HepG2 (cell line): ENCODE measurements around the gene PIP5K1A. TPM values are rescaled to one million over a fixed set of nuclear protein-coding genes. Genes with fewer than 3 reads are reported as not detected.

Source experiments
- ATAC-seq: fragments of 200-7000 bp; cut with Tn5 transposase; 3 replicates; pipeline ENCODE4 v1.9.1; 2020; ENCODE audit warnings: mild to moderate bottlenecking, moderate library complexity
- BruUV-seq: library from RNA; stranded (reverse); fragments of 400-500 nt; replicated peaks from 2 replicates; lab custom pipeline; 2021; lab: Mats Ljungman, UMichigan
- CTCF ChIA-PET: fragments of 300-600 bp; formaldehyde crosslinking; extraction: SDS; loops from one replicate; lab custom pipeline; 2021; ENCODE audit warnings: low total read pairs, inconsistent platforms, low intra/inter-chr PET ratio; lab: Yijun Ruan, JAX
- POLR2A ChIA-PET: fragments of 350-600 bp; sonication (Branson Sonifier 250); formaldehyde crosslinking; loops from one replicate; lab custom pipeline; 2020; ENCODE audit warnings: antibody characterized with exemption, inconsistent platforms; lab: Yijun Ruan, JAX
- DNase-seq: peaks from one replicate; pipeline ENCODE4 v3.0.0-alpha.2; 2015; ENCODE audit warnings: low spot score
- FAIRE-seq: peaks from 3 replicates; lab custom pipeline; 2011; peaks lifted over from hg19 to GRCh38; lab: Jason Lieb, UNC
- H2AFZ ChIP-seq: one replicate; pipeline ENCODE4 v1.6.1; 2011; ENCODE audit warnings: low read length, inconsistent platforms
- H3K27ac ChIP-seq: fragments of 300-600 bp; 3 replicates; pipeline ENCODE4 v1.8.0; 2011; ENCODE audit warnings: mixed run types, mild to moderate bottlenecking, mixed read lengths, low read length, inconsistent platforms; ENCODE audit not compliant: insufficient read depth; ENCODE audit errors: extremely low read length
- H3K27me3 ChIP-seq, 2 experiments: fragments of 200-600 bp in 1 of 2; 2 replicates in 1 of 2; 3 replicates in 1 of 2; pipeline versions ENCODE4 v1.6.0 to v1.8.0; 2011; ENCODE audit warnings: low read length in 2 of 2, mild to moderate bottlenecking in 2 of 2, moderate library complexity in 2 of 2, inconsistent platforms in 1 of 2; ENCODE audit not compliant: insufficient read depth in 2 of 2, control insufficient read depth in 1 of 2
- H3K36me3 ChIP-seq, 2 experiments: fragments of 200-600 bp in 1 of 2; replicated peaks in 1 of 2; 2 replicates in 1 of 2; 3 replicates in 1 of 2; pipeline versions ENCODE4 v1.5.1 to v1.8.0; 2011; ENCODE audit warnings: low read length in 2 of 2, inconsistent platforms in 1 of 2; ENCODE audit not compliant: insufficient read depth in 2 of 2, control insufficient read depth in 1 of 2
- H3K4me1 ChIP-seq: 2 replicates; pipeline ENCODE4 v1.5.1; 2012; ENCODE audit warnings: low read length, inconsistent platforms; ENCODE audit not compliant: insufficient read depth
- H3K4me2 ChIP-seq: 2 replicates; pipeline ENCODE4 v1.6.0; 2011; ENCODE audit warnings: low read depth, low read length, inconsistent platforms
- H3K4me3 ChIP-seq, 3 experiments: fragments of 200-600 bp in 1 of 3; sonication (generic), shearing (Covaris generic) in 1 of 3; replicated peaks in 1 of 3; 2 replicates each; pipeline ENCODE4 v1.5.1; 2011 to 2016; ENCODE audit warnings: low read length in 3 of 3, inconsistent platforms in 2 of 3, low read depth in 2 of 3, mild to moderate bottlenecking in 2 of 3, control low read depth in 1 of 3, mixed read lengths in 1 of 3; ENCODE audit not compliant: insufficient read depth in 1 of 3
- H3K79me2 ChIP-seq: one replicate; pipeline ENCODE4 v1.6.1; 2011; ENCODE audit warnings: low read length, inconsistent platforms; ENCODE audit not compliant: insufficient read depth
- H3K9ac ChIP-seq: 2 replicates; pipeline ENCODE4 v1.6.0; 2011; ENCODE audit warnings: mild to moderate bottlenecking, low read depth, low read length, inconsistent platforms; ENCODE audit not compliant: insufficient read depth
- H3K9me3 ChIP-seq: 2 replicates; pipeline ENCODE4 v1.5.1; 2012; ENCODE audit warnings: mild to moderate bottlenecking, low read length
- H4K20me1 ChIP-seq: 2 replicates; pipeline ENCODE4 v1.6.0; 2011; ENCODE audit warnings: inconsistent platforms, mild to moderate bottlenecking, low read length, moderate library complexity; ENCODE audit not compliant: insufficient read depth
- BRD4 ChIP-seq: sonication (generic); formaldehyde crosslinking; IDR thresholded peaks from 2 replicates; pipeline ENCODE4 v1.4.0; 2020; ENCODE audit warnings: missing genetic modification reagents
- FIP1L1 ChIP-seq: fragments of 200-400 bp; formaldehyde crosslinking; IDR thresholded peaks from 2 replicates; pipeline ENCODE4 v1.6.1; 2018; ENCODE audit warnings: low read depth, mild to moderate bottlenecking, low read length, moderate library complexity, borderline replicate concordance; ENCODE audit not compliant: insufficient read depth
- GZF1 ChIP-seq: sonication (generic); formaldehyde crosslinking; IDR thresholded peaks from 2 replicates; pipeline ENCODE4 v1.5.1; 2020; ENCODE audit warnings: mild to moderate bottlenecking, missing genetic modification reagents
- HNRNPUL1 ChIP-seq: fragments of 200-400 bp; formaldehyde crosslinking; IDR thresholded peaks from 2 replicates; pipeline ENCODE4 v1.6.1; 2017; ENCODE audit warnings: low read depth, mild to moderate bottlenecking, low read length, moderate library complexity
- KDM4B ChIP-seq: sonication (generic); formaldehyde crosslinking; IDR thresholded peaks from 2 replicates; pipeline ENCODE4 v1.4.0; 2020; ENCODE audit warnings: missing genetic modification reagents
- MIXL1 ChIP-seq: IDR thresholded peaks from 2 replicates; pipeline ENCODE4 v1.6.1; 2016
- NFE2L1 ChIP-seq: sonication (generic); formaldehyde crosslinking; IDR thresholded peaks from 2 replicates; pipeline ENCODE4 v1.4.0; 2020; ENCODE audit warnings: missing genetic modification reagents, mild to moderate bottlenecking, borderline replicate concordance
- NKX3-1 ChIP-seq: sonication (generic); formaldehyde crosslinking; IDR thresholded peaks from 2 replicates; pipeline ENCODE4 v1.5.0; 2020; ENCODE audit warnings: missing genetic modification reagents
- PAX8 ChIP-seq: sonication (generic); formaldehyde crosslinking; IDR thresholded peaks from 2 replicates; pipeline ENCODE4 v1.8.0; 2022; ENCODE audit warnings: mild to moderate bottlenecking, missing genetic modification reagents, borderline replicate concordance
- ZNF333 ChIP-seq: sonication (generic); formaldehyde crosslinking; IDR thresholded peaks from 2 replicates; pipeline ENCODE4 v1.4.0; 2020; ENCODE audit warnings: mild to moderate bottlenecking, missing genetic modification reagents, borderline replicate concordance
- ZNF354B ChIP-seq: sonication (generic); formaldehyde crosslinking; IDR thresholded peaks from 2 replicates; pipeline ENCODE4 v1.8.0; 2022; ENCODE audit warnings: mild to moderate bottlenecking, missing genetic modification reagents
- ZNF501 ChIP-seq: sonication (generic); formaldehyde crosslinking; IDR thresholded peaks from 2 replicates; pipeline ENCODE4 v1.5.1; 2020; ENCODE audit warnings: mild to moderate bottlenecking, moderate library complexity, missing genetic modification reagents
- ZNF614 ChIP-seq: IDR thresholded peaks from 2 replicates; pipeline ENCODE4 v1.6.1; 2018; ENCODE audit warnings: missing biosample characterization, missing genetic modification reagents, inconsistent platforms, borderline replicate concordance
- ZNF777 ChIP-seq: sonication (generic); formaldehyde crosslinking; IDR thresholded peaks from 2 replicates; pipeline ENCODE4 v1.4.0; 2020; ENCODE audit warnings: missing genetic modification reagents
- whole genome bisulfite sequencing: methylation state at CpG from one replicate; pipeline ENCODE4 v1.1.6; 2017; ENCODE audit warnings: low lambda C conversion rate; 5-methylcytosine and 5-hydroxymethylcytosine counted together
- in situ Hi-C: cut with HindIII; loops from 2 replicates; pipeline ENCODE4 v1.10.0; 2017; ENCODE audit warnings: low pct_unique_long_range_greater_than_20kb; ENCODE audit not compliant: extremely low pct_ligation_motif_present
- intact Hi-C: fragments of 100-400 bp; cut with micrococcal nuclease; formaldehyde crosslinking; loops from one replicate; pipeline ENCODE4 v1.10.0; 2022; ENCODE audit not compliant: unreplicated experiment
- polyA plus RNA-seq, 8 experiments: library from polyadenylated mRNA; depleted of rRNA in 3 of 8; stranded (reverse) in 7 of 8; unstranded in 1 of 8; fragments of >200 nt; fragmentation: Illumina TruSeq in 4 of 8; extraction: Trizol in 4 of 8; gene quantifications; 2 replicates each; pipeline versions ENCODE4 v1.2.1 to v1.2.3, GENCODE V29; 2011 to 2016; ENCODE audit warnings: low read depth in 4 of 8, missing spikeins in 1 of 8, mixed read lengths in 1 of 8; ENCODE audit not compliant: insufficient read depth in 1 of 8
- total RNA-seq, 5 experiments: library from RNA; depleted of rRNA; stranded (reverse); fragments of >200 nt; fragmentation: Illumina TruSeq; extraction: Trizol; gene quantifications; 2 replicates each; pipeline ENCODE4 v1.2.3, GENCODE V29; 2016; ENCODE audit warnings: low read depth in 1 of 5
- TF ChIP-seq, protein P1 (sequence below): sonication (generic); formaldehyde crosslinking; IDR thresholded peaks from 2 replicates; pipeline ENCODE4 v1.5.0; 2020; ENCODE audit warnings: mild to moderate bottlenecking, missing genetic modification reagents
- TF ChIP-seq, protein P2 (sequence below): sonication (generic); formaldehyde crosslinking; IDR thresholded peaks from 2 replicates; pipeline ENCODE4 v1.5.0; 2020; ENCODE audit warnings: missing genetic modification reagents, mild to moderate bottlenecking, borderline replicate concordance
- TF ChIP-seq, protein P3 (sequence below): sonication (generic); formaldehyde crosslinking; IDR thresholded peaks from 2 replicates; pipeline ENCODE4 v1.4.0; 2020; ENCODE audit warnings: missing genetic modification reagents, borderline replicate concordance
- TF ChIP-seq, protein P4 (sequence below): sonication (generic); formaldehyde crosslinking; IDR thresholded peaks from 2 replicates; pipeline ENCODE4 v1.4.0; 2020; ENCODE audit warnings: missing genetic modification reagents

The PIP5K1A gene
- total and polyA plus RNA-seq, 2 of the 13 experiments (the other 11 are each of a cell fraction or from before 2014, with no cell fraction given) = 45.3 to 65.1 TPM

DNA sequence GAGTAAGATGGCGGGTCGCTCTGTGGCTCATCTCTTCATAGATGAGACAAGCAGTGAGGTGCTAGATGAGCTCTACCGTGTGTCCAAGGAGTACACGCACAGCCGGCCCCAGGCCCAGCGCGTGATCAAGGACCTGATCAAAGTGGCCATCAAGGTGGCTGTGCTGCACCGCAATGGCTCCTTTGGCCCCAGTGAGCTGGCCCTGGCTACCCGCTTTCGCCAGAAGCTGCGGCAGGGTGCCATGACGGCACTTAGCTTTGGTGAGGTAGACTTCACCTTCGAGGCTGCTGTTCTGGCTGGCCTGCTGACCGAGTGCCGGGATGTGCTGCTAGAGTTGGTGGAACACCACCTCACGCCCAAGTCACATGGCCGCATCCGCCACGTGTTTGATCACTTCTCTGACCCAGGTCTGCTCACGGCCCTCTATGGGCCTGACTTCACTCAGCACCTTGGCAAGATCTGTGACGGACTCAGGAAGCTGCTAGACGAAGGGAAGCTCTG lies 39.6 kb upstream of the PIP5K1A start:
- POLR2A ChIA-PET = no interaction called here
- TF ChIP-seq ZNF501 (CRISPR knock-in tag) (no peak), GZF1 (CRISPR knock-in tag) (no peak), MIXL1 (CRISPR knock-in tag) (no peak), PAX8 (CRISPR knock-in tag) (no peak), NKX3-1 (no peak), NFE2L1 (CRISPR knock-in tag) (no peak), ZNF777 (CRISPR knock-in tag) (no peak), ZNF333 (CRISPR knock-in tag) (no peak), BRD4 (CRISPR knock-in tag) (no peak), ZNF354B (CRISPR knock-in tag) (no peak), FIP1L1 (no peak), KDM4B (CRISPR knock-in tag) (no peak), HNRNPUL1 (no peak), ZNF614 (CRISPR knock-in tag) (no peak)
- TF ChIP-seq, protein P1, sequence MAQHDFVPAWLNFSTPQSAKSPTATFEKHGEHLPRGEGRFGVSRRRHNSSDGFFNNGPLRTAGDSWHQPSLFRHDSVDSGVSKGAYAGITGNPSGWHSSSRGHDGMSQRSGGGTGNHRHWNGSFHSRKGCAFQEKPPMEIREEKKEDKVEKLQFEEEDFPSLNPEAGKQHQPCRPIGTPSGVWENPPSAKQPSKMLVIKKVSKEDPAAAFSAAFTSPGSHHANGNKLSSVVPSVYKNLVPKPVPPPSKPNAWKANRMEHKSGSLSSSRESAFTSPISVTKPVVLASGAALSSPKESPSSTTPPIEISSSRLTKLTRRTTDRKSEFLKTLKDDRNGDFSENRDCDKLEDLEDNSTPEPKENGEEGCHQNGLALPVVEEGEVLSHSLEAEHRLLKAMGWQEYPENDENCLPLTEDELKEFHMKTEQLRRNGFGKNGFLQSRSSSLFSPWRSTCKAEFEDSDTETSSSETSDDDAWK = no peak
- TF ChIP-seq, protein P2, sequence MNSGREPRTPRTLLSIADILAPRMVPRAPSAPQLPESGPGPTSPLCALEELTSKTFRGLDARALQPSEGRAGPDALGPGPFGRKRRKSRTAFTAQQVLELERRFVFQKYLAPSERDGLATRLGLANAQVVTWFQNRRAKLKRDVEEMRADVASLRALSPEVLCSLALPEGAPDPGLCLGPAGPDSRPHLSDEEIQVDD = no peak
- TF ChIP-seq, protein P3, sequence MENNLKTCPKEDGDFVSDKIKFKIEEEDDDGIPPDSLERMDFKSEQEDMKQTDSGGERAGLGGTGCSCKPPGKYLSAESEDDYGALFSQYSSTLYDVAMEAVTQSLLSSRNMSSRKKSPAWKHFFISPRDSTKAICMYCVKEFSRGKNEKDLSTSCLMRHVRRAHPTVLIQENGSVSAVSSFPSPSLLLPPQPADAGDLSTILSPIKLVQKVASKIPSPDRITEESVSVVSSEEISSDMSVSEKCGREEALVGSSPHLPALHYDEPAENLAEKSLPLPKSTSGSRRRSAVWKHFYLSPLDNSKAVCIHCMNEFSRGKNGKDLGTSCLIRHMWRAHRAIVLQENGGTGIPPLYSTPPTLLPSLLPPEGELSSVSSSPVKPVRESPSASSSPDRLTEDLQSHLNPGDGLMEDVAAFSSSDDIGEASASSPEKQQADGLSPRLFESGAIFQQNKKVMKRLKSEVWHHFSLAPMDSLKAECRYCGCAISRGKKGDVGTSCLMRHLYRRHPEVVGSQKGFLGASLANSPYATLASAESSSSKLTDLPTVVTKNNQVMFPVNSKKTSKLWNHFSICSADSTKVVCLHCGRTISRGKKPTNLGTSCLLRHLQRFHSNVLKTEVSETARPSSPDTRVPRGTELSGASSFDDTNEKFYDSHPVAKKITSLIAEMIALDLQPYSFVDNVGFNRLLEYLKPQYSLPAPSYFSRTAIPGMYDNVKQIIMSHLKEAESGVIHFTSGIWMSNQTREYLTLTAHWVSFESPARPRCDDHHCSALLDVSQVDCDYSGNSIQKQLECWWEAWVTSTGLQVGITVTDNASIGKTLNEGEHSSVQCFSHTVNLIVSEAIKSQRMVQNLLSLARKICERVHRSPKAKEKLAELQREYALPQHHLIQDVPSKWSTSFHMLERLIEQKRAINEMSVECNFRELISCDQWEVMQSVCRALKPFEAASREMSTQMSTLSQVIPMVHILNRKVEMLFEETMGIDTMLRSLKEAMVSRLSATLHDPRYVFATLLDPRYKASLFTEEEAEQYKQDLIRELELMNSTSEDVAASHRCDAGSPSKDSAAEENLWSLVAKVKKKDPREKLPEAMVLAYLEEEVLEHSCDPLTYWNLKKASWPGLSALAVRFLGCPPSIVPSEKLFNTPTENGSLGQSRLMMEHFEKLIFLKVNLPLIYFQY (CRISPR knock-in tag) = no peak
- TF ChIP-seq, protein P4, sequence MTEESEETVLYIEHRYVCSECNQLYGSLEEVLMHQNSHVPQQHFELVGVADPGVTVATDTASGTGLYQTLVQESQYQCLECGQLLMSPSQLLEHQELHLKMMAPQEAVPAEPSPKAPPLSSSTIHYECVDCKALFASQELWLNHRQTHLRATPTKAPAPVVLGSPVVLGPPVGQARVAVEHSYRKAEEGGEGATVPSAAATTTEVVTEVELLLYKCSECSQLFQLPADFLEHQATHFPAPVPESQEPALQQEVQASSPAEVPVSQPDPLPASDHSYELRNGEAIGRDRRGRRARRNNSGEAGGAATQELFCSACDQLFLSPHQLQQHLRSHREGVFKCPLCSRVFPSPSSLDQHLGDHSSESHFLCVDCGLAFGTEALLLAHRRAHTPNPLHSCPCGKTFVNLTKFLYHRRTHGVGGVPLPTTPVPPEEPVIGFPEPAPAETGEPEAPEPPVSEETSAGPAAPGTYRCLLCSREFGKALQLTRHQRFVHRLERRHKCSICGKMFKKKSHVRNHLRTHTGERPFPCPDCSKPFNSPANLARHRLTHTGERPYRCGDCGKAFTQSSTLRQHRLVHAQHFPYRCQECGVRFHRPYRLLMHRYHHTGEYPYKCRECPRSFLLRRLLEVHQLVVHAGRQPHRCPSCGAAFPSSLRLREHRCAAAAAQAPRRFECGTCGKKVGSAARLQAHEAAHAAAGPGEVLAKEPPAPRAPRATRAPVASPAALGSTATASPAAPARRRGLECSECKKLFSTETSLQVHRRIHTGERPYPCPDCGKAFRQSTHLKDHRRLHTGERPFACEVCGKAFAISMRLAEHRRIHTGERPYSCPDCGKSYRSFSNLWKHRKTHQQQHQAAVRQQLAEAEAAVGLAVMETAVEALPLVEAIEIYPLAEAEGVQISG (CRISPR knock-in tag) = no peak

More for the DNA sequence above, 39.6 kb upstream of the PIP5K1A start:
- peaks cover 12 to 18% of the 10 kb centered on the region in 2 experiments for H3K36me3 ChIP-seq
- no peaks in the 10 kb centered on the region for H3K79me2 ChIP-seq
- peaks cover 1% of the 10 kb centered on the region; the same call in 1 of the 2 replicates for H3K4me1 ChIP-seq
- H3K27ac ChIP-seq = no peak overlapping the region
- no peak for ATAC-seq
- H4K20me1 ChIP-seq = no peaks in the 10 kb centered on the region
- intact Hi-C loops = no loop called here
- no peak overlapping the region for H3K9ac ChIP-seq
- no peak for DNase-seq
- no peaks in the 10 kb centered on the region for H3K27me3 ChIP-seq
- FAIRE-seq = no peak
- WGBS = 96% methylated on average over 7 of the region's 22 CpGs
- no peak overlapping the region for H2AFZ ChIP-seq
- in situ Hi-C loops = loop anchor here (5.0 kb wide), 1 partner anchor 62 kb away; no protein-coding TSS in a partner anchor
- no peaks in the 10 kb centered on the region for H3K9me3 ChIP-seq
- H3K4me3 ChIP-seq = no peak overlapping the region
- CTCF ChIA-PET = no interaction called here
- no peak overlapping the region for H3K4me2 ChIP-seq
- no TSS peak for BruUV-seq
